SK-N-SH (cell line): Measurements from ENCODE around the gene SIRPD. TPM values are rescaled to one million over a fixed set of nuclear protein-coding genes. Genes with fewer than 3 reads are reported as not detected.
"Not testable (repeated sequence)": the region's sequence is repeated elsewhere in the genome, so short reads cannot be mapped to it uniquely, and the experiment has no call there.

Source experiments
- CTCF ChIA-PET: fragments of 300-600, 350-600 bp; formaldehyde crosslinking; extraction: SDS; loops from one replicate; lab custom pipeline; 2021; lab: Yijun Ruan, JAX
- POLR2A ChIA-PET: fragments of 350-600 bp; sonication (Branson Sonifier 250); formaldehyde crosslinking; extraction: SDS; loops from one replicate; lab custom pipeline; 2020; ENCODE audit warnings: antibody characterized with exemption, inconsistent platforms; lab: Yijun Ruan, JAX
- DNase-seq: peaks from one replicate; pipeline ENCODE4 v3.0.0; 2012
- H2AFZ ChIP-seq: fragments of 200-600 bp; sonication (generic); 2 replicates; pipeline ENCODE4 v1.8.1; 2016; ENCODE audit warnings: antibody characterized with exemption, mild to moderate bottlenecking, low read depth
- H3F3A ChIP-seq: fragments of 200-600 bp; sonication (generic); replicated peaks from 2 replicates; pipeline ENCODE3; 2016; ENCODE audit warnings: antibody characterized with exemption, mild to moderate bottlenecking; ENCODE audit not compliant: insufficient read depth
- H3K27ac ChIP-seq, 2 experiments: fragments of 200-500 bp in 1 of 2; fragments of 200-600 bp in 1 of 2; sonication (Bioruptor generic) in 1 of 2; sonication (generic), shearing (Covaris generic) in 1 of 2; 2 replicates each; pipeline versions ENCODE4 v1.5.1 to v1.6.1; 2014 to 2016; ENCODE audit warnings: low read depth in 2 of 2, inconsistent platforms in 1 of 2, low read length in 1 of 2, mild to moderate bottlenecking in 1 of 2, mixed read lengths in 1 of 2
- H3K27me3 ChIP-seq: fragments of 200-600 bp; sonication (generic), shearing (Covaris generic); 2 replicates; pipeline ENCODE4 v1.6.1; 2016; ENCODE audit warnings: mixed run types; ENCODE audit not compliant: insufficient read depth
- H3K36me3 ChIP-seq, 2 experiments: fragments of 200-500 bp in 1 of 2; fragments of 200-600 bp in 1 of 2; sonication (Bioruptor generic) in 1 of 2; sonication (generic) in 1 of 2; replicated peaks in 1 of 2; 2 replicates each; pipeline versions ENCODE3 to v1.5.1; 2014 to 2016; ENCODE audit warnings: low read length in 1 of 2, mild to moderate bottlenecking in 1 of 2; ENCODE audit not compliant: insufficient read depth in 2 of 2, control insufficient read depth in 1 of 2
- H3K4me1 ChIP-seq, 2 experiments: fragments of 200-500 bp in 1 of 2; fragments of 200-600 bp in 1 of 2; sonication (Bioruptor generic) in 1 of 2; sonication (generic), shearing (Covaris generic) in 1 of 2; 2 replicates each; pipeline versions ENCODE4 v1.5.1 to v1.6.1; 2014 to 2016; ENCODE audit warnings: low read depth in 1 of 2, low read length in 1 of 2, mixed run types in 1 of 2; ENCODE audit not compliant: insufficient read depth in 2 of 2, control insufficient read depth in 1 of 2
- H3K4me2 ChIP-seq: fragments of 200-600 bp; sonication (generic), shearing (Covaris generic); 2 replicates; pipeline ENCODE4 v1.6.1; 2017; ENCODE audit warnings: mixed run types
- H3K4me3 ChIP-seq, 2 experiments: fragments of 200-500 bp in 1 of 2; fragments of 200-600 bp in 1 of 2; sonication (Bioruptor generic) in 1 of 2; sonication (generic), shearing (Covaris generic) in 1 of 2; 2 replicates each; pipeline versions ENCODE4 v1.5.1 to v1.8.1; 2014 to 2016; ENCODE audit warnings: low read depth in 2 of 2, inconsistent platforms in 1 of 2, low read length in 1 of 2, mild to moderate bottlenecking in 1 of 2, mixed read lengths in 1 of 2, moderate library complexity in 1 of 2
- H3K79me2 ChIP-seq: fragments of 200-600 bp; sonication (generic); 2 replicates; pipeline ENCODE4 v1.8.1; 2017; ENCODE audit warnings: mild to moderate bottlenecking; ENCODE audit not compliant: insufficient read depth
- H3K9ac ChIP-seq: fragments of 200-600 bp; sonication (generic); 2 replicates; pipeline ENCODE4 v1.6.1; 2017; ENCODE audit warnings: mixed run types
- H3K9me2 ChIP-seq: fragments of 200-600 bp; sonication (generic); 2 replicates; pipeline ENCODE4 v1.6.1; 2017; ENCODE audit warnings: mixed run types
- H3K9me3 ChIP-seq: fragments of 200-600 bp; sonication (generic); 2 replicates; pipeline ENCODE4 v1.6.1; 2017; ENCODE audit warnings: mixed run types, mild to moderate bottlenecking, moderate library complexity
- H4K20me1 ChIP-seq: fragments of 200-600 bp; sonication (generic); 2 replicates; pipeline ENCODE4 v1.6.1; 2017; ENCODE audit warnings: mild to moderate bottlenecking, mixed run types; ENCODE audit not compliant: insufficient read depth
- EP300 ChIP-seq, 2 experiments: IDR thresholded peaks; 2 replicates each; pipeline versions ENCODE4 v1.4.0 to v1.6.1; 2012; ENCODE audit warnings: borderline replicate concordance in 1 of 2, low read depth in 1 of 2, low read length in 1 of 2
- FOSL2 ChIP-seq: IDR thresholded peaks from 2 replicates; pipeline ENCODE4 v1.4.0; 2012; ENCODE audit warnings: low read depth, mild to moderate bottlenecking, moderate library complexity, borderline replicate concordance
- FOXJ3 ChIP-seq: sonication (generic); formaldehyde crosslinking; IDR thresholded peaks from 2 replicates; pipeline ENCODE4 v1.5.1; 2020; ENCODE audit warnings: mild to moderate bottlenecking, missing genetic modification reagents
- GABPA ChIP-seq: IDR thresholded peaks from 2 replicates; pipeline ENCODE4 v1.4.0; 2012; ENCODE audit warnings: low read depth, mild to moderate bottlenecking
- MXI1 ChIP-seq: IDR thresholded peaks from 2 replicates; pipeline ENCODE4 v1.6.1; 2012; ENCODE audit warnings: mild to moderate bottlenecking, low read depth, low read length, improper control_type of control experiment
- POLR2AphosphoS5 ChIP-seq: IDR thresholded peaks from 2 replicates; pipeline ENCODE4 v1.6.1; 2012; ENCODE audit warnings: low read depth, low read length
- RCOR1 ChIP-seq: fragments of 150-350 bp; IDR thresholded peaks from 2 replicates; pipeline ENCODE4 v1.6.1; 2017; ENCODE audit warnings: antibody characterized with exemption, low read length
- RXRA ChIP-seq: IDR thresholded peaks from 2 replicates; pipeline ENCODE4 v1.4.0; 2012; ENCODE audit warnings: low read depth, mild to moderate bottlenecking, borderline replicate concordance
- USF1 ChIP-seq: IDR thresholded peaks from 2 replicates; pipeline ENCODE4 v1.4.0; 2012; ENCODE audit warnings: low read depth, borderline replicate concordance
- ZBTB33 ChIP-seq: IDR thresholded peaks from 2 replicates; pipeline ENCODE4 v1.4.0; 2012; ENCODE audit warnings: low read depth, borderline replicate concordance
- WGBS: methylation state at CpG from one replicate; pipeline ENCODE4 v1.1.6; 2017; ENCODE audit warnings: low lambda C conversion rate; 5-methylcytosine and 5-hydroxymethylcytosine counted together
- polyA plus RNA-seq, 3 experiments: library from polyadenylated mRNA; depleted of rRNA; stranded (reverse); fragments of >200 nt; gene quantifications; 2 replicates each; pipeline ENCODE4 v1.2.3, GENCODE V29; 2012

The SIRPD gene
- polyA plus RNA-seq, 1 of the 3 experiments (the other 2 are of a cell fraction), result not detected

- 21% methylated on average over 2 of the region's 2 CpGs for WGBS
- H3F3A ChIP-seq, CTCF ChIA-PET, H3K9me2 ChIP-seq, H2AFZ ChIP-seq, H3K79me2 ChIP-seq, H4K20me1 ChIP-seq, H3K27ac ChIP-seq, H3K9me3 ChIP-seq, H3K4me2 ChIP-seq, H3K9ac ChIP-seq, H3K36me3 ChIP-seq, H3K4me3 ChIP-seq, H3K27me3 ChIP-seq, POLR2A ChIA-PET, H3K4me1 ChIP-seq, DNase-seq: not testable (repeated sequence)
Observed at GRCh38 chr20:1577313-1577712, 19.8 kb upstream of the SIRPD start.

GRCh38 chr20:1576641-1577040, 19.1 kb upstream of the SIRPD start:
- CTCF ChIA-PET, result no interaction called here
- H3K27me3 ChIP-seq, result no peaks in the 10 kb centered on the region; the same call in 1 of the 2 replicates

GRCh38 chr20:1576003-1576402, 18.5 kb upstream of the SIRPD start:
- CTCF ChIA-PET, H3K4me1 ChIP-seq, H2AFZ ChIP-seq, H3F3A ChIP-seq, DNase-seq, H3K27ac ChIP-seq, POLR2A ChIA-PET, H3K9me2 ChIP-seq, H3K4me2 ChIP-seq, H4K20me1 ChIP-seq, H3K9ac ChIP-seq, H3K36me3 ChIP-seq, H3K9me3 ChIP-seq, H3K4me3 ChIP-seq, H3K27me3 ChIP-seq, H3K79me2 ChIP-seq: not testable (repeated sequence)
- WGBS, result no CpG with 5 or more reads among the region's 1 CpG

More at GRCh38 chr20:1576641-1577040, 19.1 kb upstream of the SIRPD start:
- Histone ChIP-seq H3K9me3 (no peaks in the 10 kb centered on the region), H3K4me1 (no peaks in the 10 kb centered on the region), H3K36me3 (no peaks in the 10 kb centered on the region), H3F3A (no peaks in the 10 kb centered on the region), H3K79me2 (no peaks in the 10 kb centered on the region), H2AFZ (no peak overlapping the region), H3K4me3 (no peak overlapping the region), H4K20me1 (no peaks in the 10 kb centered on the region), H3K9me2 (no peaks in the 10 kb centered on the region), H3K9ac (no peak overlapping the region), H3K27ac (no peak overlapping the region), H3K4me2 (no peak overlapping the region)
- TF ChIP-seq FOSL2 (no peak), ZBTB33 (no peak), RXRA (no peak), USF1 (no peak), MXI1 (no peak), RCOR1 (no peak), POLR2AphosphoS5 (no peak), GABPA (no peak), FOXJ3 (CRISPR knock-in tag) (no peak), EP300 (IDR thresholded peaks at IDR 0.05; ENCODE audit: borderline replicate concordance in 1 of 2, low read depth in 1 of 2, low read length in 1 of 2) (no peak)
- no peak for DNase-seq
- WGBS, result 65% methylated on average over 3 of the region's 3 CpGs
- POLR2A ChIA-PET, result no interaction called here

GRCh38 chr20:1571583-1571982, 14.1 kb upstream of the SIRPD start:
- H3K4me2 ChIP-seq, POLR2A ChIA-PET, H3K79me2 ChIP-seq, H3K9ac ChIP-seq, H3K36me3 ChIP-seq, H3K4me3 ChIP-seq, H3K4me1 ChIP-seq, H2AFZ ChIP-seq, H3F3A ChIP-seq, H3K27ac ChIP-seq, DNase-seq, H3K27me3 ChIP-seq, H4K20me1 ChIP-seq, CTCF ChIA-PET, H3K9me2 ChIP-seq, H3K9me3 ChIP-seq: not testable (repeated sequence)
- WGBS, result 68% methylated on average over 3 of the region's 8 CpGs
